Activated effector memory CD4-positive, alpha-beta T cell treated with anti-CD3 and anti-CD28 coated beads, Interleukin-2, amount 50 U/mL, for 16 hours (primary cell): ENCODE measurements around the gene ANTXR1.

Experiments
- DNase-seq: peaks from one replicate; pipeline ENCODE4 v3.0.0-alpha.2; 2020

ANTXR1 gene

DNA sequence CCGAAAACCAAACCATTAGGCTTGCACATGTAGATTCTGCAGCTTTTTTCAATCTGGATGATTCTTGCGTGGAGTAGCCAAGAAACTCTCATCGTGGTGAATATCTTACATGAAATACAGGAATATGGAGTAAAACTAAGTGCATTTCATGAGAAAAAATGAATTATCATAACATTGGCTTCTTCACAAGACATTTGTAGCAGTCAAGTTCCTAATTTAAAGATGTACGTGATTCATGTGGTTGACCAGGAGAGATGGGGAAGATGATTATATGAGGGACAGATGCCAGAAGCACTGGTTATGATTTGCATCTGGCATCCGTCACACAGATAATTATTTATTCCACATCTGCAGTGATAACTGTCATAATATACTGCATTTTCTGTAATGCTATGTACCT is 90.4 kb downstream of the ANTXR1 start:
- no peak for DNase-seq

DNA sequence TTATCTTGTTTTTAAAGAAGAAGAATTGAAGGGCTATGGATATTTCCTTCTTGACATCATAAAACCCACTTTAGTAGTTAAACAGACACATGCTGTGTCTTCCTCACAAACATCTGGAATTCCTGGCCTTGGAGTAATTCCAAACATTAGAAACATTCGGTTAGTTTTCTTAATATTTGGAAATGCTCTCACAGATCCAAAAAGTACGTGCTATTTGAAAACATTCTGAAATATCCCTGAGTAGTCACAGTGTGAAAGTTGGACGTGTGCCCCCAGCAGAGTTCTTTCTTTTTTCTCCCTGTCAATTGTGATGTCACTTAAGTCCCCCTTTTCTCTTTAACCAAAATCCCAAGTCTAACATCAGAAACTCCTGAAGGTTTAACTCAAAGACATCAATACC is 91.3 kb downstream of the ANTXR1 start:
- DNase-seq, result no peak

DNA sequence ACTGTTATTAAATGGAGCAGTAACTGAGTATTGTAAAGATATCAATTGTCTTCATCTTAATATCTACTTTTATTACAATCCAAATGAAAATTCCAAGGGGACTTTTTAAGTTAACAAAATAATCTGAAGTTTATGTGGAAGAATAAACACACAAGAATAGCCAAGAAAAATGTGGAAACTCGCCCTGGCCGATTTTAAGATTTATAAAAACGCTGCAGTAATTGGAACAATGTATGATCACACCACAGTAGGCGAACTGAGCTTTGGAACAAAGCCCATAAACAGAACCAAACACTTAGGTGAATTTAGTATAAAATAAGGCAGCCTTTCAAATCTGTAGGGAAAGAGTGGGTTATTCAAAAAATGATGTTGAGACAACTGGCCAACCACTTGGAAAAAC is 96.3 kb downstream of the ANTXR1 start:
- DNase-seq, result no peak

DNA sequence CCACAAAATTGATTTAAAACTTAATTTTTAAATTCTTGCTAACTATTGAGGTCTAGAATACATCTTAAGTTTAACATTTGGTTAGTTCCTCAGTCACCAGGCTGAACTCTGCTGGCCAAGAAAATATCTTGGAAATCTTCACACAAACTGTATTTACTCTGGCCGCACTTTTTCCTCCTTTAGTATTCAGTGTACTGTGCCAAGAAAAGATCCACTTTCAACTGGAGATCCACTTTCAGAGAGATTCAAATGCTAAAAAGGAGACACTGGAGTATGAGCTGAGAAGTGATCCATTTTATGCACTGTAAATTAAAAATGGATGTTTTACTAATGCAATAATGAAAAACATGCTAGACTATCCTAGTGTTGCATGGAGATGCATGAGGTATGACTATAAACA is 98.1 kb downstream of the ANTXR1 start:
- no peak for DNase-seq

DNA sequence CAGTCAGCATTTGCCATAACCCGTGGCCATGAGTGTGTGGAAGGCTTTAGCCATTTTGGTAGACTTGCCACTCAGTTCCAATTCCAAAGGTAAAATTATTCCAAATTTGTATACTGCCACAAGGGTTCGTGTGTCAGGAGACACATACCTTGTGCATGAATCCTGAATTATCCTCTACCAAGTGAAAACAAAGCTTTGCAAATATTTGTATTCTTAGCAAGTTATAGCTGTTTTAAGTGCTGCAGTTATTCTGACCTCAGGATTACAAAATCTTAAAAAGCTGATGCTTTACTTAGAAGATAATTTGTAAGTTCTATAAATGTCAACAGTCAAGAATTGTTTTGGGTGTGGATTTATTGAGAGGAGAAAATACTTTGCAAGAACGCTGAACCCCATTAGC is 100.6 kb downstream of the ANTXR1 start:
- no peak for DNase-seq

DNA sequence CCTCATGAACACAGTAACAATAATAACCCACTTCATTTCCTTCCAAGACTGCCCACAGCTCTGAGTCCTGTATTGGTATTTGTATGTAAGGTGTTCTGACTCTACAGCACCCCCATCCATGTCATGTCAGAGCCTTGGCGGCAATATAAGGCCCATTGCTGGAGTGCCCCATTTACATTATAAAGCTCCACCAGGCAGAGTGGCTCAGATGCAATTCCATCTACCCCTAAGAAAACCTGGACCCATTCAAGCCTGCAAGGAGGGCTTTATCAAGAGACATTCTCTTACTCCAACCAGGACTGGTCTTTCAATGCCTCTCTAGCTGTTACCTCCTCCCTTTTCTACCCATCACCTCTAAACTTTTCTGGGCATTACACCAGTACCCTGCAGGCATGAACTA is 101.6 kb downstream of the ANTXR1 start:
- DNase-seq, result no peak

DNA sequence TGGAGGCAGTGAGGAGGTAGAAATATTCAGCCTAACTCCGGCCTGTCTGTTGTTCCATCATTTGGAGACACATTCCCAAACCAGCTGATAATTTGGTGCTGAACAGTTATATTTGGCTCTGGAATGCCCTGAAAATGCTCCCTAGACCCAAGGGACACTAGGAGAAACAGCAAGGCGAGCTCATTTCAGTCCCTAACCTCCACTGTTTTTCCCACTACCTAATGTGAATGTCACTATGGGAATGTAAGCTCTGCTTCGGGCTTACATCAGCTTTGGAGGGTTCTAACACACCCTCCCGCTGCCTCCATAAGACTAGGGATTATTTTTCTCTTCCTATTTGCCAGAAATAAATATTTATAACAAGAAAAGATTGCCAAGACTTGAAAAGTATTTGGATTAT is 103.5 kb downstream of the ANTXR1 start:
- no peak for DNase-seq

DNA sequence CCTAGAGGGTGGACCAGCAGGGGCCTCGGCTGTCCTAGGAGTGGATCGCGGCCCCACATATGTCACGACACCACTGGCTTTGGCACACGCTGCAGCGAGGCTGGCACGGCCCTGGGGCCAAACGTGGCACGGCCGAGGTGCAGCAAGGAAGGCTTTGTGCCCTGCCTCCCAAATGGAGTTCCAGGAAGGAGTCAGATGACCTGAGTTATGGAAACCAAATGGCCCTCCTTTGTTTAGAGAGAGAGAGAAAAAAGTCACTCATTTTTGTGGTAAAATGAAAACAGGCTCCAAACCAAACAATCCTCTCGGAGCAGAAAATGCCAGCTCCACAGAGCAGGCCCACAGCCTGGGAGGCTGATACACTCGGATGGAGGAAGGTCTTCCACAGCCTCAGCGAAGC is 105.6 kb downstream of the ANTXR1 start:
- DNase-seq, result no peak

DNA sequence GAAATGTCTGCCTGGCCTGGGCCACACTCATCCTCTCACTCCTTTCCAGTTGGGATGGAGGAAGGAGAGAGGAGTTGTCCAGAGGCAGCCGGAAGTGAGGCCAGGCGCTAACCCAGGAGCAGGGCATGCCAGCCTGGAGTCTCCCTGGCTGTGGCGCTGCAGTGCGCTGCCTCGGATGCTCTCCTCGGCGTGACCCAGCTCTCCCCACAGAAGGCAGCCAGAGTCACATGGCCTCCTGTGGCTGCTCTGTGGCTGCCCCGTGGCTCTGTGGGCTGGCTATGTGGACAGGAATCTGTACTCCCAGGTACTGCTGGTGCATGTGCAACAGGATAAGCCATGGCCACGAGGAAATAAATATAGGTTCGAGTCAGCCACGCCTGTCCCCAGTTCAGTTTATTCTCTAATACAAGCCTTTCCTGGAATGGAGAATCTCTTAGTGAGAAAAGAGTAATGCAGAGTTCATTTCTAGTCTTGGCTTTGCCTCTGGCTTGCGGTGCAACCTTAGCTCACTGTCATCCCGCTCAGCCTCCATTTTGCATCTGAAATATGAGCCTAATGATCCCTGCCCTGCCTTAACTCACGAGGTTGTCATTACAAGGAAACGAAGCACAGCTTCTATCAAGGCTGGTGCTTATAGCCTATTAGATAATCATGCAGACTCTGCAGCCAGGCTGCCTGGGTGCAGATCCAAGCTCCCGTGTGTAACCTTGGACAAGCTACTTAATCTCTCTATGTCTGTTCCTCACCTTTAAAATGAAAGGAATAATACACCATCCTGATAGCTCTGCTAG is 106.3 kb downstream of the ANTXR1 start:
- DNase-seq, result no peak

DNA sequence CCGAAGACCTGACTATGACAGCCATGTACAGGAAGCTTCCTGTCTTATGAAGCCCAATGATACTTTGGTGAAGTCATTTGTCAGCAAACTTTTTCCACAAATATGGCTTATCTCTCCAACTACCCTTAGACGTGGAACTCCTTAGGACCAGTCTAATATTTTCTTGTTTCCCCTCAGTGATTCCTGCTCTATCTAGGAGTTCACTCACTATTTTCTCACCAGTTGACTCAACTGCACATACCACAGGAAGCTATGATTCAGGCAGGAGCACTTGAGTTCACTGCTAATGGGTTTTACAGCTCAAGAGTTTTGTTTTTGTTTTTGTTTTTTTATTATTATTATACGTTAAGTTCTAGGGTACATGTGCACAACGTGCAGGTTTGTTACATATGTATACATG is 109.3 kb downstream of the ANTXR1 start:
- DNase-seq, result no peak

DNA sequence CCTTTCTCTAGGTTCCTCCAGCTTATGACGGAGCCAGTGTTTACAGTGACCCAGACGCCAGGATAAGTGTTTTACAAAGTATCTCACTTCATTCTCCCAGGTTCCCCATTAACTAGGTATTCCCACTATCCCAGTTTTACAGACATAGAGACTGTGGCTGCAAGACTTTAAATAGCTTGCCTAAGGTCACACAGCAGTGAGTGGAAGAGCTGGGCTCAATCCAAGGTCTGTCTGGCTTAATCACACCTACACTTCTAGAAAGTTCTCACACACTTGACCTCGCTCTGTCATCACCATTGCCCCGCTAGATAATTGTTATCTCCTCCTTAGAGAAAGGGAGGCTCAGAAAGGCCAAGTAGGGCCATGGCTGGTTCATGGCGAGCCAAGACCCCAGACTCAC is 110.2 kb downstream of the ANTXR1 start:
- DNase-seq, result no peak

DNA sequence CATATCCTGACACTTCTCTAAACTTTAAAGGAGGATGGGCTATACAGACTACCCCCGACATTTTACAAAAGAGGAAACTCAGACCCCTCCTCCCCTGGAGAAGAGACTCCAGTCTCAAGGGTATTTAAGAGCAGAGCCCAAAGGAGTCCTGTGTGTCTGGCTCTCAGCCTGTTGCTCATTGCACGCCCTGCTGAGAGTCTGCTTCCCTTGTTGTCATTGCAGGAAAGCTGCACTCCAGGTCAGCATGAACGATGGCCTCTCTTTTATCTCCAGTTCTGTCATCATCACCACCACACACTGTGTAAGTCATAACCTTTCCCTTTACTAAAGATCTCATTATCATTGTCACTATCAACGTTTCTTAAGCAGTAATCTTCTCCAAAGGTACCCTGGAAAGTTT is 111.4 kb downstream of the ANTXR1 start:
- no peak for DNase-seq

DNA sequence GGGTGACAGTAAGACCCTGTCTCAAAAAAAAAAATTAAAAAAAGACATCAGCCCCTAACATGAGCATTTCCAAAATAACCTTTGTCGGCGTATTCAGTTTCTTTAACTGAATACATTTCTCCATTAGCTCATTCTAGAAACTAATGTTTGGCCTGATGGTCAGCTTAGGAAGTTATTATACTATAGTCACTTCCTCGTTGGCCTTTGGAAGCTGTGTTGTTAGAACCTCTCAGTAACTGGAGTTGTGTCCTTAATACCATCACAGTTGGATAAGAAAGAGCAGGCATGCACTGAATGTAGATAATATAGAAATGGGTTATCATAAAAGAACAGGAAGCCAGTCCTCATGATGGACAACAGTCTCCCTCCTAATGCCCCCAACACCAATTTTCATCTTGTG is 112.8 kb downstream of the ANTXR1 start:
- no peak for DNase-seq

DNA sequence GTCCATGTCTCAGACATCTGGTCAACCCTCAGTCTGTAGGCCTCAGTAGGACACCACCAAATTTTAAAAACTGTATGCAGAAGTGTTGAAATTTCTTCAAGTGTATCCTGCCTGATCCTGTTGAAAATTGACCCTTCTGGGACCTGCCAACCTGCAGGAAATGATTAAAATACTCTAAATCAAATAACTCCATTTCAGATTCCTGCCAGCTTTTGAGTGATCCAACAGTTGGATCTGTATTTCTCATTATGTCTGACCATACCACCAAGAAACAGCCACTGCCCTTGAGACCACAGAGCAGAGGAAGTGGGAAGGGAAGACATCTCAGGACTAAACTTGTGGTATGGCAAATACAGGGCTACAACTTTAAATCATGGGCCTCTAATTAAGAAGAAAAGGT is 113.4 kb downstream of the ANTXR1 start:
- no peak for DNase-seq

DNA sequence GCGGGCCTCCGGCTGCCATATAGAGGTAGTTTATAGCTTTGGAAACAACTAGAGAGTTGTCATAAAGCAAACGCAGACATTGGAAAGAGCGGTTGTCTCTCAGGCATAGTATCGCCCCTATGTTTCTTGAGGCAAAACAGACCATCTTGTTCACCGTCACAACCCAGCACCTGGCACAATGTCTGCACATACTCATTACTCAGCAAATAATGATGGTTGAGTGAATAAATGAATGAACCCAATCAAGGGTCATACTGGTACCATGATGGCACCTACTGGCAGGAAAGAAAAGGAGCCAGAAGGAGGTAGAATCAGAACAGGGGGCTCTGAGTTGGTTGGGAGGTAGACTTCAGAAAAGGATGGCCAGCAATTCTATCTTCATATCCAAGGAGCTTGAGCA is 118.5 kb downstream of the ANTXR1 start:
- DNase-seq, result no peak

DNA sequence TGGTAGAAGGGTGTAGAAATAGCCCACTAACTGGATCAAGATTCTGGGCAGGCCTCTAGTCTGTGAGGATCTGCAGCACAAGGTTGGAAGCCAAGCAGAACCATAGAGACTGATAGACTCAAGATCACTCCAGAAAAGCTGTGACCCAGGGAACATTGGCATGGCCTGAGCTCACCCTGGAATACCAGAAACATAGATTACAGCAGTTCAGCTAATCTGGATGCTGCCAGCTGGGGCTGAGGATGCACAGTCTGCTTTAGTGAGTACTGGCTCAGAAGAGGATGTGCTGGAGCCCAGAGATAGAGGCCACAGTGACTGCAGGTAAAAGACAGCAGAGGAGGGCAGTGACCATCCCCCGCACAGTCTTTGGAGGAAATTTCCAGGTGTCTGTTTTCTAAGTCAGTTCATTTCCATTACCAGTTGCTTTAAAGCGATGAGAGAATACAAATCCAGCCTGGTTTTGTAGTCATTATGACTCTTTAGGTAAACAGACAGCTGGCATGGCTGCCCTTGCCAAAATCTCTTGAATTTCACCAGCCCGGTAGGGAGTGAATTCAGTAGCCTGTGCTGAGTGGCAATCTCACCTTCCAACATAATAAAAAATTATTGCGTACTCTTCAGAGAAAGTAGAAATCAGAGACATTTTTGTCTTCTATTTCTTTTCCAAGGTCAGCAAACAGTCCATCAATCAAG is 119.2 kb downstream of the ANTXR1 start:
- no peak for DNase-seq

DNA sequence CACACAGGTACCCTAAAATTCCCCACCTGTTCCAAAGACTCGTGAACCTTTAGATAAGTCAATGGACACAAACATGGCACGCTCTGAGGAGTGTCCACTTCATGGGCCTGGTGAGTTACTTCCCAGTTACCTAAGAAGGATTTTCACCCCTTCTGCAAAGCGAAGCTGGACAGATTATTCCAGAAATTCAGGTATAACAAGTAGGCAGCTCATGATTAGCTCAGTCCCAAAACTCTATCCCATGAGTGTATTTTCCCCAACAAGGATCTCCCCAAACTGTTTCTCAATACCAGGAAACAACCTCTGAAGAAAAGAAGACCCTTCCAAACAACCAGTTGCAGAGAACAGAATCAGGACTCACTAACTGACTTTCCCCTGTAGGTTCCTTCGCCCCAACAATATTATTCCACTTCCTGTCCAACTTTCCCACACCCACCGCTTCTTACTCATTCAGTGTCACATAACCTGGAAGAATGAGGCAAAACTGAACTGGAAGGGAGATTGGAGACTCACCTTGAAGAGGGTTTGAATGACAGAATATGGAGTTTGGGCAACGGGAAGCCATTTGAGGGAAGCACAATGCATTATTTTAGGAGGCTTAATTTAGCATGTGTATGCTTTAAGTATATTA is 120.1 kb downstream of the ANTXR1 start:
- no peak for DNase-seq

DNA sequence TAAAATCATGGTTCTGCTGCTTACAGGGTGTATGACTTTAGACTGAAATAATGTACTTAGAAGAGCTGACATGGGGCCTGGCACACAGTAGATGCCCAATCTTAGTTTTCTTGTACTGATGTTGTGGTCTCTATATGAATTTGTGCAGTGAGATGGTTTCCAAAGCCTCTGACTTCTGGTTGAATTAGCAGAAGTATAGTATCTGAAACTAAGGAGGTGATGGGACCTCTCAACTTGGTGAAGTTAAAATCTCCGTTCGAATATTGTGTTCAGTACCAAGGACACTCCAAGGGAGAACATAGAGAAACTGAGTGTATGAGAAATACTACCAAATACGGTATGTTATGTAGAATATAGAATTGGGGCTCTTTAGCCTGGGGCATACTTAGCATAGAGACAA is 120.9 kb downstream of the ANTXR1 start:
- no peak for DNase-seq

DNA sequence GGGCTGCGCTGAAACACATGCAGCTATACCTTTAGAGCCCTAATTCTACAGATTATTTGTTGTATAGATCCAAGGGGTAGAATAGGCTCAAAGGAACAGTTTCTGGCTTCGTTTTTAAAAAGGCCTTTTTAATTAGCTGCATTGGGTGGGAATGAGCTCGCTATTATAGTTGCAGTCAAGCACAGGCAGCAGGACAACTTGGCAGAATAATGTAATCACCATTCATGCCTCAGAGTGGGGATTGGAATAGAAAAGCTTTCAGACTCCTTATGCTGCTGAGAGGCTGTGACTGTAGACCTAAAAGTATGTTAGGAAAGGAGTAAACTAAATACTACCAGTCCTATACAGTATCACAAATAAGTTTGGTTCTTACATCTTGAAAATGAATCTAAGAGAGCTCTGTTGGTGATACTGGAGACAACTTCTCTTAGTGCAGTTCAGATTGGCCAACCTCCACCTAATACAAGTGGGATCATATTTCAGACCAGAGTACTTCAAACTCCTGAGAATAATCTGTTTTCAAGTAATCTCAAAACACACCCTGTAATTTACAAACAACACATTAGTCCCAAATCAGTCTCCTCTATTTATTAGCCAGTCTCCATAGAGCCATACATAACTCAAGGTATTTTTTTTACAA is 121.4 kb downstream of the ANTXR1 start:
- no peak for DNase-seq

DNA sequence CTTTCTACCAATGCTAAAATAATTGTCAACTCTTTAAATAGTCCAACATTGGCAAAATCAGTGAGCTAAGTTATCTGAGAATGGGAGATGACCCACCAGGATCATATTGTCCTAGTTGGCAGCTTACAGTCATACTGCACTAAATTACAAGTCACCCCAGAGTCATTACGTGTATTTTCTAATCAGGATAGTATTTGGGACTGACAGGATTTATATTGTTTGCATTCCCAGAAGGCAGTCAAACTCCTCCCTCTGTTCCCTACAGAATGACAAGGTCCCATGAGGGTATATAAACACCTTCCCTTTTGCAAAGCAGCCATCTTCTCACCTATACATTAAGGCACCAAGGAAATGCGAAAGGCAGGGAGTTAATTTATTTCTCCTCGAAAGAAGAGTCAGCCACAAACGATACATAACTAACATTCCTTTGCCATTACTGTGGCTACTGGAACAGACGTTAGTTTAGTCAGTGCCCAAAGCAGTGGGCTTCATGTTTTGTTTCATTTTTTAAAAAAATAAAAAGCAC is 125.3 kb downstream of the ANTXR1 start:
- DNase-seq, result no peak

DNA sequence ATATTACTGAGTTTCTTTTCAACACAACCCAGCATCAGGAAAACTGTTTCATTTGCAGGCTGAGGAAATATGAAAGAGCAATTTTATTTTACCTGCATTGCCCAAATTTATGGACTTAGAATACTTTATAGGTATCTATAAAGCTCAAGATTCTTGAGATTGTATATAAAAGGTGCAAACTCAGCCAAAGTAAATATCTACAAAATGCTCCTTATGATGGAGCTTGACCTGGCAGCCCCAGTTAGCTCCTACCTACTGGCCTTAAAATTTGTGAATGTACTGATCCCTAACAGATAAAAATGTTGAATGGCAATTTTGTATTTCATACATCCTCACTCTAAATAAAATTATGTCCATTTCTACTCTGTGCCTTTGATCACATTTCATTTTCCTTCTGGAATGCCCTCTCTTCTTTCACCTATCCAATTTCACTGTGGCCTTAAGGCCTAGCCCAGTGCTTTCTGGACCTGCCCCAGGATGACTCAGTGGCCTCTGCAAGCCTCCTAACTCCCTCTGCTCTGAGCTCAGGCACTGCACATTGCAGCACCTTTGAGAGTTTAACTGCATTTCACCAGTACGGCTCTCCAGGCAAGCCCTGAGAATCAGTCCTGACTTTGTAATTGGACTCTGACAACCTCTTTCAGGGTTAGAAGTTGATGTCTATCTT is 125.9 kb downstream of the ANTXR1 start:
- DNase-seq, result no peak

DNA sequence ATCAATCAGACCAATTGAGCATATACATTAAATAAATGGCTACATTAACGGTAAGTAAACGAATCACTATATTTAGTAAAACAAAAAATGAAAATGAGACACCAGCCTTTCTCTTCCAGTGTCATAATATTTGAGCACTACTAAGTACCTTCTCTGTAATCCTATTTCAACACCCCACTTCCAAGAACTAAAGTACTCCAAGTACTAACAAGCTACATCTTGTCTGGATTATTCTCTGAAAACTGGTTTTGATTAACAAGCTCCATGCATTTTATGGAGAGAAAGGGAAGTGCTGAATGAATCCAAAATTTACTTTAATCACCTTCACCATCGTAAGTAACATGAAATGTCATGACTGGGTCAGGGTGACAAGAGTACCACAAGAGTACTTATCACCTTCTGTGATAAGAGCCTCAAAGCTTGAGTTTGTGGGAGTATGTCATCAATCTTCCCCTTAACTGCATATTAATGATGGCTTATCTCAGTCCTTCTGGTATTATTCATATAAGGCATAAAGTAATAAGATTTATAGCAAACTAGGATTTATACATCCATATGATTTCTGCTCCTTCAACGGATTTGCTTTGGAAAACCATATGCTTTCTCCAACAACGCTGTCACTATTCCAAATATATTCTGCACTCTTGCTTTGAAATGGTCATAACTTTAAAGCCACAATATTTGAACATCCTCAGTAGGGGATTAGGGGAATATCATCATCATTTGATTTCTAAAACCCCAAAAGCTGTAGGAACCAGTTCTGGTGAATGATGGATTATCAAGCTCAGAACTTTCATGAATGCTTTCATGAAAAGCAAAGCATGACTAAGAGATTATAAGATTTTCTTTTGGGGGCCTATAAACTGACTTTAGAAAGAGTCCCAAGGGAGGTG is 127.0 kb downstream of the ANTXR1 start:
- DNase-seq, result no peak
